Measurements from ENCODE around the gene C3orf70.

The C3orf70 gene

GRCh38 chr3:185046164-185046515 is 106.7 kb downstream of the C3orf70 start:
- TF ChIP-seq CTCF (IDR thresholded peaks at IDR 0.05; ENCODE audit: low read depth, low read length, missing control alignments), result no peak
- no peak for DNase-seq (ENCODE audit: low read depth)
- no peak overlapping the region for H3K4me3 ChIP-seq (ENCODE audit: low read depth, low read length)

- TF ChIP-seq CTCF (IDR thresholded peaks at IDR 0.05; ENCODE audit: low read depth, low read length, missing control alignments), result no peak
- no peak overlapping the region for H3K4me3 ChIP-seq (ENCODE audit: low read depth, low read length)
- DNase-seq (ENCODE audit: low read depth), result no peak
These were observed 110.4 kb downstream of the C3orf70 start for GRCh38 chr3:185042312-185043050.

- no peak for DNase-seq (ENCODE audit: low read depth)
- no peak overlapping the region for H3K4me3 ChIP-seq (ENCODE audit: low read depth, low read length)
- TF ChIP-seq CTCF (IDR thresholded peaks at IDR 0.05; ENCODE audit: low read depth, low read length, missing control alignments), result no peak
These were observed 111.3 kb downstream of the C3orf70 start for GRCh38 chr3:185041540-185041939.

- H3K4me3 ChIP-seq (ENCODE audit: low read depth, low read length), result no peak overlapping the region
- no peak for TF ChIP-seq CTCF (IDR thresholded peaks at IDR 0.05; ENCODE audit: low read depth, low read length, missing control alignments)
- DNase-seq (ENCODE audit: low read depth), result no peak
These were observed 112.4 kb downstream of the C3orf70 start for GRCh38 chr3:185040425-185040824.

GRCh38 chr3:185037801-185038200 is 115.1 kb downstream of the C3orf70 start:
- no peak overlapping the region for H3K4me3 ChIP-seq (ENCODE audit: low read depth, low read length)
- no peak for DNase-seq (ENCODE audit: low read depth)
- no peak for TF ChIP-seq CTCF (IDR thresholded peaks at IDR 0.05; ENCODE audit: low read depth, low read length, missing control alignments)

- DNase-seq (ENCODE audit: low read depth), result no peak
- H3K4me3 ChIP-seq (ENCODE audit: low read depth, low read length), result no peak overlapping the region
- TF ChIP-seq CTCF (IDR thresholded peaks at IDR 0.05; ENCODE audit: low read depth, low read length, missing control alignments), result no peak
These were observed 121.9 kb downstream of the C3orf70 start for GRCh38 chr3:185030951-185031350.

GRCh38 chr3:185030399-185030798 is 122.5 kb downstream of the C3orf70 start:
- no peak for DNase-seq (ENCODE audit: low read depth)

More at GRCh38 chr3:185030399-185030798, 122.5 kb downstream of the C3orf70 start:
- no peak overlapping the region for H3K4me3 ChIP-seq (ENCODE audit: low read depth, low read length)
- TF ChIP-seq CTCF (IDR thresholded peaks at IDR 0.05; ENCODE audit: low read depth, low read length, missing control alignments), result no peak
